IMR-90 (cell line): ENCODE data around the gene NPAS1.

Experiments used
- BHLHE40 ChIP-seq: fragments of 150-350 bp; IDR thresholded peaks from 2 replicates; pipeline ENCODE4 v1.6.1; 2016; ENCODE audit warnings: mild to moderate bottlenecking, low read depth, low read length
- CEBPB ChIP-seq: IDR thresholded peaks from 2 replicates; pipeline ENCODE4 v1.6.1; 2012; ENCODE audit warnings: low read depth, low read length, improper control_type of control experiment
- NFE2L2 ChIP-seq: fragments of 150-350 bp; IDR thresholded peaks from 2 replicates; pipeline ENCODE4 v1.6.1; 2016; ENCODE audit warnings: low read depth, mild to moderate bottlenecking, low read length
- POLR2A ChIP-seq: IDR thresholded peaks from 2 replicates; pipeline ENCODE4 v1.6.1; 2012; ENCODE audit warnings: mild to moderate bottlenecking, low read depth, low read length
- TF ChIP-seq, protein P1 (sequence below): conservative IDR thresholded peaks from 2 replicates; pipeline ENCODE4 v1.5.1; 2012; ENCODE audit warnings: mild to moderate bottlenecking, low read depth, low read length, improper control_type of control experiment
- TF ChIP-seq, protein P2 (sequence below): fragments of 150-350 bp; IDR thresholded peaks from 2 replicates; pipeline ENCODE4 v1.6.1; 2017; ENCODE audit warnings: mild to moderate bottlenecking, antibody characterized with exemption, low read length, low read depth

- TF ChIP-seq POLR2A (no peak), BHLHE40 (no peak), NFE2L2 (no peak), CEBPB (no peak)
- TF ChIP-seq, protein P1, sequence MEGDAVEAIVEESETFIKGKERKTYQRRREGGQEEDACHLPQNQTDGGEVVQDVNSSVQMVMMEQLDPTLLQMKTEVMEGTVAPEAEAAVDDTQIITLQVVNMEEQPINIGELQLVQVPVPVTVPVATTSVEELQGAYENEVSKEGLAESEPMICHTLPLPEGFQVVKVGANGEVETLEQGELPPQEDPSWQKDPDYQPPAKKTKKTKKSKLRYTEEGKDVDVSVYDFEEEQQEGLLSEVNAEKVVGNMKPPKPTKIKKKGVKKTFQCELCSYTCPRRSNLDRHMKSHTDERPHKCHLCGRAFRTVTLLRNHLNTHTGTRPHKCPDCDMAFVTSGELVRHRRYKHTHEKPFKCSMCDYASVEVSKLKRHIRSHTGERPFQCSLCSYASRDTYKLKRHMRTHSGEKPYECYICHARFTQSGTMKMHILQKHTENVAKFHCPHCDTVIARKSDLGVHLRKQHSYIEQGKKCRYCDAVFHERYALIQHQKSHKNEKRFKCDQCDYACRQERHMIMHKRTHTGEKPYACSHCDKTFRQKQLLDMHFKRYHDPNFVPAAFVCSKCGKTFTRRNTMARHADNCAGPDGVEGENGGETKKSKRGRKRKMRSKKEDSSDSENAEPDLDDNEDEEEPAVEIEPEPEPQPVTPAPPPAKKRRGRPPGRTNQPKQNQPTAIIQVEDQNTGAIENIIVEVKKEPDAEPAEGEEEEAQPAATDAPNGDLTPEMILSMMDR, result no peak
- TF ChIP-seq, protein P2, sequence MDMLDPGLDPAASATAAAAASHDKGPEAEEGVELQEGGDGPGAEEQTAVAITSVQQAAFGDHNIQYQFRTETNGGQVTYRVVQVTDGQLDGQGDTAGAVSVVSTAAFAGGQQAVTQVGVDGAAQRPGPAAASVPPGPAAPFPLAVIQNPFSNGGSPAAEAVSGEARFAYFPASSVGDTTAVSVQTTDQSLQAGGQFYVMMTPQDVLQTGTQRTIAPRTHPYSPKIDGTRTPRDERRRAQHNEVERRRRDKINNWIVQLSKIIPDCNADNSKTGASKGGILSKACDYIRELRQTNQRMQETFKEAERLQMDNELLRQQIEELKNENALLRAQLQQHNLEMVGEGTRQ, result no peak
These were observed 47.3 kb upstream of the NPAS1 start for GRCh38 chr19:46972311-46972710.
